K562 (cell line): ENCODE measurements around the gene COL4A2. TPM values are rescaled to one million over a fixed set of nuclear protein-coding genes. Genes with fewer than 3 reads are reported as not detected.

Source experiments
- ATAC-seq: fragments of 200-7000 bp; cut with Tn5 transposase; 3 replicates; pipeline ENCODE4 v1.9.1; 2020; ENCODE audit warnings: moderate library complexity
- BruUV-seq: library from RNA; stranded (reverse); fragments of 400-500 nt; replicated peaks from 2 replicates; lab custom pipeline; 2021; lab: Mats Ljungman, UMichigan
- CTCF ChIA-PET: fragments of 300-600 bp; formaldehyde crosslinking; extraction: SDS; loops from one replicate; lab custom pipeline; 2021; ENCODE audit warnings: low intra/inter-chr PET ratio; lab: Yijun Ruan, JAX
- POLR2A ChIA-PET: fragments of 300-600, 350-650 bp; sonication (Branson Sonifier 250); formaldehyde crosslinking; extraction: SDS; loops from one replicate; lab custom pipeline; 2021; ENCODE audit warnings: antibody characterized with exemption, inconsistent platforms; lab: Yijun Ruan, JAX
- DNase-seq, 4 experiments: peaks; one replicate each; pipeline versions ENCODE4 v3.0.0 to v3.0.0-alpha.2; 2011 to 2018; ENCODE audit warnings: low spot score in 3 of 4, mixed read lengths in 3 of 4; ENCODE audit errors: extremely low read depth in 1 of 4
- FAIRE-seq: peaks from 2 replicates; lab custom pipeline; 2011; peaks lifted over from hg19 to GRCh38; lab: Jason Lieb, UNC
- H2AFZ ChIP-seq: 2 replicates; pipeline ENCODE4 v1.6.0; 2011; ENCODE audit warnings: low read depth, low read length, control low read depth, inconsistent platforms
- H3K27ac ChIP-seq: fragments of 200-600 bp; 3 replicates; pipeline ENCODE4 v1.8.0; 2011; ENCODE audit warnings: low read depth, mild to moderate bottlenecking, control low read depth, inconsistent platforms, low read length, moderate library complexity, mixed read lengths; ENCODE audit errors: extremely low read depth
- H3K27me3 ChIP-seq, 2 experiments: fragments of 300-600 bp in 1 of 2; 2 replicates in 1 of 2; 3 replicates in 1 of 2; pipeline versions ENCODE4 v1.6.0 to v1.8.0; 2011; ENCODE audit warnings: inconsistent platforms in 2 of 2, low read length in 2 of 2, mild to moderate bottlenecking in 1 of 2, mixed read lengths in 1 of 2, moderate library complexity in 1 of 2; ENCODE audit not compliant: control insufficient read depth in 2 of 2, insufficient read depth in 2 of 2
- H3K36me3 ChIP-seq: fragments of 300-600 bp; 3 replicates; pipeline ENCODE4 v1.8.0; 2011; ENCODE audit warnings: mild to moderate bottlenecking, low read length, inconsistent platforms; ENCODE audit not compliant: control insufficient read depth, insufficient read depth
- H3K4me1 ChIP-seq, 2 experiments: fragments of 200-600 bp in 1 of 2; replicated peaks in 1 of 2; 2 replicates in 1 of 2; 3 replicates in 1 of 2; pipeline versions ENCODE4 v1.5.1 to v1.8.0; 2011; ENCODE audit warnings: inconsistent platforms in 2 of 2, low read length in 2 of 2, mild to moderate bottlenecking in 1 of 2, mixed read lengths in 1 of 2, moderate library complexity in 1 of 2; ENCODE audit not compliant: control insufficient read depth in 2 of 2, insufficient read depth in 2 of 2
- H3K4me2 ChIP-seq: 2 replicates; pipeline ENCODE4 v1.6.1; 2011; ENCODE audit warnings: low read length, control low read depth, inconsistent platforms, mixed read lengths; ENCODE audit not compliant: insufficient read depth
- H3K4me3 ChIP-seq: fragments of 200-600 bp; sonication (generic), shearing (Covaris generic); 2 replicates; pipeline ENCODE4 v1.5.1; 2016; ENCODE audit warnings: control low read depth, inconsistent platforms
- H3K79me2 ChIP-seq: fragments of 200-600 bp; 3 replicates; pipeline ENCODE4 v1.8.0; 2011; ENCODE audit warnings: low read length, inconsistent platforms; ENCODE audit not compliant: control insufficient read depth, insufficient read depth
- H3K9ac ChIP-seq, 2 experiments: 2 replicates each; pipeline versions ENCODE4 v1.6.0 to v1.6.1; 2011; ENCODE audit warnings: low read depth in 2 of 2, low read length in 2 of 2, control low read depth in 1 of 2, inconsistent platforms in 1 of 2, mild to moderate bottlenecking in 1 of 2, mixed read lengths in 1 of 2; ENCODE audit not compliant: insufficient read depth in 1 of 2
- H3K9me1 ChIP-seq: one replicate; pipeline ENCODE4 v1.6.0; 2011; ENCODE audit warnings: inconsistent platforms, mild to moderate bottlenecking, low read length, moderate library complexity; ENCODE audit not compliant: control insufficient read depth, insufficient read depth
- H3K9me3 ChIP-seq: replicated peaks from 2 replicates; pipeline ENCODE4 v1.5.1; 2011; ENCODE audit warnings: low read depth, low read length, inconsistent platforms; ENCODE audit not compliant: control insufficient read depth, insufficient read depth
- H4K20me1 ChIP-seq: replicated peaks from 2 replicates; pipeline ENCODE4 v1.6.1; 2011; ENCODE audit warnings: low read length, inconsistent platforms, mixed read lengths; ENCODE audit not compliant: control insufficient read depth, insufficient read depth
- CBX2 ChIP-seq: fragments of 200-600 bp; sonication (generic); IDR thresholded peaks from one replicate; pipeline ENCODE4 v1.6.1; 2012; ENCODE audit warnings: mild to moderate bottlenecking, low read length, inconsistent platforms; ENCODE audit not compliant: insufficient read depth, poor library complexity, severe bottlenecking
- FOXO4 ChIP-seq: fragments of 450-650 bp; formaldehyde crosslinking; IDR thresholded peaks from 2 replicates; pipeline ENCODE4 v1.4.0; 2020; ENCODE audit warnings: mild to moderate bottlenecking, moderate library complexity
- HDGF ChIP-seq: fragments of 450-650 bp; IDR thresholded peaks from 2 replicates; pipeline ENCODE4 v1.6.1; 2016
- MXI1 ChIP-seq: IDR thresholded peaks from 2 replicates; pipeline ENCODE4 v1.6.1; 2011; ENCODE audit warnings: low read depth, mild to moderate bottlenecking, improper control_type of control experiment, low read length
- SMC3 ChIP-seq: conservative IDR thresholded peaks from 2 replicates; pipeline ENCODE4 v1.6.1; 2011; ENCODE audit warnings: low read depth, low read length, improper control_type of control experiment; ENCODE audit not compliant: insufficient read depth
- ZNF174 ChIP-seq: fragments of 250-450 bp; sonication (Bioruptor Pico); IDR thresholded peaks from 2 replicates; pipeline ENCODE4 v1.4.0; 2020; ENCODE audit warnings: mild to moderate bottlenecking
- in situ Hi-C: fragments of 300-500 bp; cut with MboI; formaldehyde crosslinking; loops from 4 replicates; pipeline ENCODE4 v1.15.0; 2018; ENCODE audit warnings: inconsistent platforms, mixed read lengths
- intact Hi-C: fragments of 100-400 bp; cut with micrococcal nuclease; formaldehyde crosslinking; loops from 2 replicates; pipeline ENCODE4 v1.14.2; 2022
- polyA plus RNA-seq, 8 experiments: library from polyadenylated mRNA; depleted of rRNA in 4 of 8; stranded (reverse) in 5 of 8; unstranded in 3 of 8; fragments of >200 nt; fragmentation: Nextera tagmentation in 2 of 8; fragmentation: Illumina TruSeq in 1 of 8; extraction: Ambion mirVana in 2 of 8; extraction: Trizol in 1 of 8; gene quantifications; 2 replicates each; pipeline versions ENCODE4 v1.2.1 to v1.2.3, GENCODE V29; 2011 to 2014; ENCODE audit warnings: inconsistent platforms in 1 of 8, missing spikeins in 1 of 8
- total RNA-seq, 7 experiments: library from RNA; depleted of rRNA in 6 of 7; stranded (reverse); fragments of >200 nt in 6 of 7; fragmentation: Illumina TruSeq in 2 of 7; extraction: Trizol in 2 of 7; gene quantifications; 2 replicates each; pipeline versions ENCODE4 v1.2.1 to v1.2.3, GENCODE V29; 2011 to 2021; ENCODE audit warnings: low replicate concordance in 1 of 7

COL4A2 gene
- total and polyA plus RNA-seq, 9 of the 15 experiments (the other 6 are each of a cell fraction or from before 2014, with no cell fraction given): 0.13 to 15.2 (median 8.1) TPM

GRCh38 chr13:110372676-110373075, 65.6 kb downstream of the COL4A2 start:
- no peak overlapping the region for H2AFZ ChIP-seq
- in situ Hi-C loops: no loop called here
- no peaks in the 10 kb centered on the region for H4K20me1 ChIP-seq
- no peak overlapping the region for H3K4me3 ChIP-seq
- BruUV-seq: no TSS peak
- DNase-seq (no peak), ATAC-seq (no peak), FAIRE-seq (no peak)
- no peaks in the 10 kb centered on the region for H3K79me2 ChIP-seq
- no peak overlapping the region for H3K27ac ChIP-seq
- H3K27me3 ChIP-seq: peaks cover 3 to 29% of the 10 kb centered on the region in 2 experiments; a peak in 3 of 5 replicates
- no peaks in the 10 kb centered on the region for H3K36me3 ChIP-seq
- ChIA-PET POLR2A (no interaction called here), CTCF (no interaction called here)
- no peaks in the 10 kb centered on the region for H3K9me1 ChIP-seq
- TF ChIP-seq MXI1 (no peak), HDGF (no peak), ZNF174 (CRISPR knock-in tag) (no peak), SMC3 (no peak), FOXO4 (no peak), CBX2 (no peak)
- H3K4me1 ChIP-seq: no peaks in the 10 kb centered on the region
- no peak overlapping the region for H3K4me2 ChIP-seq
- H3K9me3 ChIP-seq: no peaks in the 10 kb centered on the region
- no peak overlapping the region for H3K9ac ChIP-seq
- intact Hi-C loops: no loop called here
